Transverse colon (tissue), 3 donors: ENCODE data around the gene INCENP.

Experiments used
- POLR2A ChIP-seq: fragments of 450-650 bp; IDR thresholded peaks from one replicate; pipeline ENCODE4 v1.6.1; 2016; ENCODE audit warnings: antibody characterized with exemption, mild to moderate bottlenecking, moderate library complexity
- TF ChIP-seq, protein P1 (sequence below), 5 experiments: fragments of 200-600 bp in 3 of 5; fragments of 450-650 bp in 2 of 5; sonication (generic) in 3 of 5; IDR thresholded peaks; 1 replicate in 2 of 5; 2 replicates in 3 of 5; pipeline ENCODE4 v1.5.1; 2016 to 2017; ENCODE audit warnings: antibody characterized with exemption in 5 of 5, inconsistent platforms in 3 of 5, mild to moderate bottlenecking in 2 of 5, moderate library complexity in 1 of 5

GRCh38 chr11:62172294-62172693 is 48.5 kb downstream of the INCENP start:
- no peak for TF ChIP-seq POLR2A
- TF ChIP-seq, protein P1, sequence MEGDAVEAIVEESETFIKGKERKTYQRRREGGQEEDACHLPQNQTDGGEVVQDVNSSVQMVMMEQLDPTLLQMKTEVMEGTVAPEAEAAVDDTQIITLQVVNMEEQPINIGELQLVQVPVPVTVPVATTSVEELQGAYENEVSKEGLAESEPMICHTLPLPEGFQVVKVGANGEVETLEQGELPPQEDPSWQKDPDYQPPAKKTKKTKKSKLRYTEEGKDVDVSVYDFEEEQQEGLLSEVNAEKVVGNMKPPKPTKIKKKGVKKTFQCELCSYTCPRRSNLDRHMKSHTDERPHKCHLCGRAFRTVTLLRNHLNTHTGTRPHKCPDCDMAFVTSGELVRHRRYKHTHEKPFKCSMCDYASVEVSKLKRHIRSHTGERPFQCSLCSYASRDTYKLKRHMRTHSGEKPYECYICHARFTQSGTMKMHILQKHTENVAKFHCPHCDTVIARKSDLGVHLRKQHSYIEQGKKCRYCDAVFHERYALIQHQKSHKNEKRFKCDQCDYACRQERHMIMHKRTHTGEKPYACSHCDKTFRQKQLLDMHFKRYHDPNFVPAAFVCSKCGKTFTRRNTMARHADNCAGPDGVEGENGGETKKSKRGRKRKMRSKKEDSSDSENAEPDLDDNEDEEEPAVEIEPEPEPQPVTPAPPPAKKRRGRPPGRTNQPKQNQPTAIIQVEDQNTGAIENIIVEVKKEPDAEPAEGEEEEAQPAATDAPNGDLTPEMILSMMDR (IDR thresholded peaks at IDR 0.05), result no peak
